Right lobe of liver (tissue), 4 donors: ENCODE measurements around the gene HSF2BP.

Source experiments
- POLR2A ChIP-seq: fragments of 450-650 bp; IDR thresholded peaks from one replicate; pipeline ENCODE4 v1.6.1; 2017; ENCODE audit warnings: antibody characterized with exemption, mild to moderate bottlenecking
- TF ChIP-seq, protein P1 (sequence below), 4 donors: fragments of 200-600 bp in 3 of 4; fragments of 450-650 bp in 1 of 4; IDR thresholded peaks; one replicate each; pipeline versions ENCODE4 v1.5.1 to v1.8.0; 2016 to 2022; ENCODE audit warnings: antibody characterized with exemption in 4 of 4, mild to moderate bottlenecking in 2 of 4
- donor health status: DM: no; HTN: no; CAD: no.
- donor health status: DM: no; HTN: no; CAD: no.
- donor health status: DM: no; HTN: yes; CAD: no.

GRCh38 chr21:43691801-43692200 is 32.5 kb upstream of the HSF2BP start:
- no peak for TF ChIP-seq POLR2A
- TF ChIP-seq, protein P1, sequence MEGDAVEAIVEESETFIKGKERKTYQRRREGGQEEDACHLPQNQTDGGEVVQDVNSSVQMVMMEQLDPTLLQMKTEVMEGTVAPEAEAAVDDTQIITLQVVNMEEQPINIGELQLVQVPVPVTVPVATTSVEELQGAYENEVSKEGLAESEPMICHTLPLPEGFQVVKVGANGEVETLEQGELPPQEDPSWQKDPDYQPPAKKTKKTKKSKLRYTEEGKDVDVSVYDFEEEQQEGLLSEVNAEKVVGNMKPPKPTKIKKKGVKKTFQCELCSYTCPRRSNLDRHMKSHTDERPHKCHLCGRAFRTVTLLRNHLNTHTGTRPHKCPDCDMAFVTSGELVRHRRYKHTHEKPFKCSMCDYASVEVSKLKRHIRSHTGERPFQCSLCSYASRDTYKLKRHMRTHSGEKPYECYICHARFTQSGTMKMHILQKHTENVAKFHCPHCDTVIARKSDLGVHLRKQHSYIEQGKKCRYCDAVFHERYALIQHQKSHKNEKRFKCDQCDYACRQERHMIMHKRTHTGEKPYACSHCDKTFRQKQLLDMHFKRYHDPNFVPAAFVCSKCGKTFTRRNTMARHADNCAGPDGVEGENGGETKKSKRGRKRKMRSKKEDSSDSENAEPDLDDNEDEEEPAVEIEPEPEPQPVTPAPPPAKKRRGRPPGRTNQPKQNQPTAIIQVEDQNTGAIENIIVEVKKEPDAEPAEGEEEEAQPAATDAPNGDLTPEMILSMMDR (IDR thresholded peaks at IDR 0.05) = no peak
